ENCODE results near the gene HERC2. TPM values are rescaled to one million over a fixed set of nuclear protein-coding genes. Genes with fewer than 3 reads are reported as not detected.

Gene HERC2
- total and polyA plus RNA-seq, 12 donors: 24.4 to 77.0 (median 60.3) TPM

GRCh38 chr15:28167042-28167441 lies 154.9 kb downstream of the HERC2 start:
- intact Hi-C loops (cut with DNase I): no loop called here
- no peak for TF ChIP-seq CTCF (IDR thresholded peaks at IDR 0.05)
- DNase-seq: no peak
- H3K36me3 ChIP-seq: peaks cover 0 to 100% (median 44%) of the 10 kb centered on the region in 9 donors
- H3K9me3 ChIP-seq: no peaks in the 10 kb centered on the region
- ATAC-seq: peak in 1 of 8 donors; percentile 8
- H3K4me3 ChIP-seq: no peak overlapping the region
- H3K4me1 ChIP-seq: peaks cover 0 to 14% (median 0%) of the 10 kb centered on the region in 9 donors
- 18 to 42% methylated on average over 3 of the region's 3 CpGs for WGBS, 2 donors
- no peaks in the 10 kb centered on the region for H3K27me3 ChIP-seq
- no peak overlapping the region for H3K27ac ChIP-seq

- no peak for ATAC-seq
- WGBS, 2 donors: 93 to 95% methylated on average over 1 of the region's 1 CpG
- no peaks in the 10 kb centered on the region for H3K9me3 ChIP-seq
These were observed 156.2 kb downstream of the HERC2 start for GRCh38 chr15:28165791-28166190.

GRCh38 chr15:28164876-28165275 lies 157.1 kb downstream of the HERC2 start:
- WGBS, 2 donors: 98 to 99% methylated on average over 3 of the region's 3 CpGs
- Histone ChIP-seq H3K36me3 (peaks cover 0 to 100% (median 55%) of the 10 kb centered on the region in 9 donors), H3K4me3 (no peak overlapping the region), H3K27ac (no peak overlapping the region), H3K9me3 (no peaks in the 10 kb centered on the region), H3K27me3 (no peaks in the 10 kb centered on the region), H3K4me1 (peaks cover 0 to 12% (median 0%) of the 10 kb centered on the region in 9 donors)
- DNase-seq: no peak
- TF ChIP-seq CTCF (IDR thresholded peaks at IDR 0.05): no peak
- intact Hi-C loops (cut with DNase I): no loop called here
- ATAC-seq: no peak

More at GRCh38 chr15:28165791-28166190, 156.2 kb downstream of the HERC2 start:
- Histone ChIP-seq H3K27ac (no peak overlapping the region), H3K36me3 (peaks cover 0 to 100% (median 55%) of the 10 kb centered on the region in 9 donors), H3K4me3 (no peak overlapping the region), H3K4me1 (peaks cover 0 to 14% (median 0%) of the 10 kb centered on the region in 9 donors), H3K27me3 (no peaks in the 10 kb centered on the region)
- DNase-seq: no peak
- intact Hi-C loops (cut with DNase I): no loop called here
- no peak for TF ChIP-seq CTCF (IDR thresholded peaks at IDR 0.05)

- DNase-seq (no peak), ATAC-seq (peak in 4 of 8 donors; percentile 45 to 57 (median 54))
- Histone ChIP-seq H3K4me3 (no peak overlapping the region), H3K4me1 (peaks cover 0 to 13% (median 0%) of the 10 kb centered on the region in 9 donors), H3K9me3 (peaks cover 0 to 24% (median 4%) of the 10 kb centered on the region in 11 donors), H3K27ac (peak overlapping the region in 1 of 10 donors; percentile 21), H3K36me3 (peaks cover 0 to 28% (median 4%) of the 10 kb centered on the region in 9 donors), H3K27me3 (no peaks in the 10 kb centered on the region)
- 46 to 52% methylated on average over 4 of the region's 4 CpGs for WGBS, 2 donors
- no peak for TF ChIP-seq CTCF (IDR thresholded peaks at IDR 0.05)
- intact Hi-C loops (cut with DNase I): no loop called here
These were observed 167.7 kb downstream of the HERC2 start for GRCh38 chr15:28154283-28154682.

Data from heart right ventricle (tissue), 16 donors.